HepG2 (cell line): ENCODE measurements around the gene SPRN. TPM values are rescaled to one million over a fixed set of nuclear protein-coding genes. Genes with fewer than 3 reads are reported as not detected.

Experiments
- ATAC-seq: fragments of 200-7000 bp; cut with Tn5 transposase; 3 replicates; pipeline ENCODE4 v1.9.1; 2020; ENCODE audit warnings: mild to moderate bottlenecking, moderate library complexity
- BruUV-seq: library from RNA; stranded (reverse); fragments of 400-500 nt; replicated peaks from 2 replicates; lab custom pipeline; 2021; lab: Mats Ljungman, UMichigan
- CTCF ChIA-PET: fragments of 300-600 bp; formaldehyde crosslinking; extraction: SDS; loops from one replicate; lab custom pipeline; 2021; ENCODE audit warnings: low total read pairs, inconsistent platforms, low intra/inter-chr PET ratio; lab: Yijun Ruan, JAX
- POLR2A ChIA-PET: fragments of 350-600 bp; sonication (Branson Sonifier 250); formaldehyde crosslinking; loops from one replicate; lab custom pipeline; 2020; ENCODE audit warnings: antibody characterized with exemption, inconsistent platforms; lab: Yijun Ruan, JAX
- DNase-seq: peaks from one replicate; pipeline ENCODE4 v3.0.0-alpha.2; 2015; ENCODE audit warnings: low spot score
- FAIRE-seq: peaks from 3 replicates; lab custom pipeline; 2011; peaks lifted over from hg19 to GRCh38; lab: Jason Lieb, UNC
- H2AFZ ChIP-seq: one replicate; pipeline ENCODE4 v1.6.1; 2011; ENCODE audit warnings: low read length, inconsistent platforms
- H3K27ac ChIP-seq: fragments of 300-600 bp; 3 replicates; pipeline ENCODE4 v1.8.0; 2011; ENCODE audit warnings: mixed run types, mild to moderate bottlenecking, mixed read lengths, low read length, inconsistent platforms; ENCODE audit not compliant: insufficient read depth; ENCODE audit errors: extremely low read length
- H3K27me3 ChIP-seq, 2 experiments: fragments of 200-600 bp in 1 of 2; 2 replicates in 1 of 2; 3 replicates in 1 of 2; pipeline versions ENCODE4 v1.6.0 to v1.8.0; 2011; ENCODE audit warnings: low read length in 2 of 2, mild to moderate bottlenecking in 2 of 2, moderate library complexity in 2 of 2, inconsistent platforms in 1 of 2; ENCODE audit not compliant: insufficient read depth in 2 of 2, control insufficient read depth in 1 of 2
- H3K36me3 ChIP-seq, 2 experiments: fragments of 200-600 bp in 1 of 2; replicated peaks in 1 of 2; 2 replicates in 1 of 2; 3 replicates in 1 of 2; pipeline versions ENCODE4 v1.5.1 to v1.8.0; 2011; ENCODE audit warnings: low read length in 2 of 2, inconsistent platforms in 1 of 2; ENCODE audit not compliant: insufficient read depth in 2 of 2, control insufficient read depth in 1 of 2
- H3K4me1 ChIP-seq: 2 replicates; pipeline ENCODE4 v1.5.1; 2012; ENCODE audit warnings: low read length, inconsistent platforms; ENCODE audit not compliant: insufficient read depth
- H3K4me2 ChIP-seq: 2 replicates; pipeline ENCODE4 v1.6.0; 2011; ENCODE audit warnings: low read depth, low read length, inconsistent platforms
- H3K4me3 ChIP-seq, 3 experiments: fragments of 200-600 bp in 1 of 3; sonication (generic), shearing (Covaris generic) in 1 of 3; replicated peaks in 1 of 3; 2 replicates each; pipeline ENCODE4 v1.5.1; 2011 to 2016; ENCODE audit warnings: low read length in 3 of 3, inconsistent platforms in 2 of 3, low read depth in 2 of 3, mild to moderate bottlenecking in 2 of 3, control low read depth in 1 of 3, mixed read lengths in 1 of 3; ENCODE audit not compliant: insufficient read depth in 1 of 3
- H3K79me2 ChIP-seq: one replicate; pipeline ENCODE4 v1.6.1; 2011; ENCODE audit warnings: low read length, inconsistent platforms; ENCODE audit not compliant: insufficient read depth
- H3K9ac ChIP-seq: 2 replicates; pipeline ENCODE4 v1.6.0; 2011; ENCODE audit warnings: mild to moderate bottlenecking, low read depth, low read length, inconsistent platforms; ENCODE audit not compliant: insufficient read depth
- H3K9me3 ChIP-seq: 2 replicates; pipeline ENCODE4 v1.5.1; 2012; ENCODE audit warnings: mild to moderate bottlenecking, low read length
- H4K20me1 ChIP-seq: 2 replicates; pipeline ENCODE4 v1.6.0; 2011; ENCODE audit warnings: inconsistent platforms, mild to moderate bottlenecking, low read length, moderate library complexity; ENCODE audit not compliant: insufficient read depth
- ARID2 ChIP-seq: sonication (generic); formaldehyde crosslinking; IDR thresholded peaks from 2 replicates; pipeline ENCODE4 v1.8.1; 2022; ENCODE audit warnings: mild to moderate bottlenecking, missing genetic modification reagents, borderline replicate concordance
- ARNTL ChIP-seq: sonication (generic); formaldehyde crosslinking; IDR thresholded peaks from 2 replicates; pipeline ENCODE4 v1.4.0; 2020; ENCODE audit warnings: mild to moderate bottlenecking, missing genetic modification reagents
- CC2D1A ChIP-seq: sonication (generic); formaldehyde crosslinking; IDR thresholded peaks from 2 replicates; pipeline ENCODE4 v1.8.1; 2023; ENCODE audit warnings: mild to moderate bottlenecking, missing genetic modification reagents
- CHCHD3 ChIP-seq: sonication (generic); formaldehyde crosslinking; IDR thresholded peaks from 2 replicates; pipeline ENCODE4 v1.8.0; 2022; ENCODE audit warnings: mild to moderate bottlenecking, missing genetic modification reagents, moderate library complexity
- KDM6A ChIP-seq: IDR thresholded peaks from 2 replicates; pipeline ENCODE4 v1.6.1; 2016; ENCODE audit warnings: low read depth
- MXD1 ChIP-seq: sonication (generic); formaldehyde crosslinking; IDR thresholded peaks from 2 replicates; pipeline ENCODE4 v1.4.0; 2020; ENCODE audit warnings: mild to moderate bottlenecking, missing genetic modification reagents
- MXI1 ChIP-seq: IDR thresholded peaks from 3 replicates; pipeline ENCODE4 v1.6.1; 2012; ENCODE audit warnings: low read depth, low read length, inconsistent platforms, borderline replicate concordance
- RARA ChIP-seq: IDR thresholded peaks from 2 replicates; pipeline ENCODE4 v1.6.1; 2016; ENCODE audit warnings: missing genetic modification reagents, missing compliant biosample characterization
- RBAK ChIP-seq: sonication (generic); formaldehyde crosslinking; IDR thresholded peaks from 2 replicates; pipeline ENCODE4 v1.5.1; 2020; ENCODE audit warnings: mild to moderate bottlenecking, missing genetic modification reagents
- SP1 ChIP-seq, 2 experiments: fragments of 450-650 bp in 1 of 2; sonication (generic) in 1 of 2; formaldehyde crosslinking in 1 of 2; IDR thresholded peaks; 2 replicates each; pipeline versions ENCODE4 v1.4.0 to v1.6.1; 2016 to 2020; ENCODE audit warnings: missing genetic modification reagents in 1 of 2
- SRSF1 ChIP-seq: fragments of 200-400 bp; formaldehyde crosslinking; optimal IDR thresholded peaks from 2 replicates; pipeline ENCODE3; 2017; ENCODE audit warnings: mild to moderate bottlenecking, low read depth, low read length, moderate library complexity
- TRIM24 ChIP-seq: sonication (generic); formaldehyde crosslinking; IDR thresholded peaks from 2 replicates; pipeline ENCODE4 v1.8.0; 2022; ENCODE audit warnings: mild to moderate bottlenecking, missing genetic modification reagents
- ZEB1 ChIP-seq: IDR thresholded peaks from 2 replicates; pipeline ENCODE4 v1.6.1; 2012; ENCODE audit warnings: mild to moderate bottlenecking, low read depth, inconsistent platforms; ENCODE audit not compliant: insufficient replicate concordance
- ZNF235 ChIP-seq: sonication (generic); formaldehyde crosslinking; IDR thresholded peaks from 2 replicates; pipeline ENCODE4 v1.8.1; 2023; ENCODE audit warnings: mild to moderate bottlenecking, missing genetic modification reagents, borderline replicate concordance
- ZNF3 ChIP-seq: IDR thresholded peaks from 2 replicates; pipeline ENCODE4 v1.7.0; 2017; ENCODE audit warnings: inconsistent platforms
- ZNF317 ChIP-seq: sonication (generic); formaldehyde crosslinking; IDR thresholded peaks from 2 replicates; pipeline ENCODE4 v1.5.0; 2020; ENCODE audit warnings: mild to moderate bottlenecking, missing genetic modification reagents
- WGBS: methylation state at CpG from one replicate; pipeline ENCODE4 v1.1.6; 2017; ENCODE audit warnings: low lambda C conversion rate; 5-methylcytosine and 5-hydroxymethylcytosine counted together
- in situ Hi-C: cut with HindIII; loops from 2 replicates; pipeline ENCODE4 v1.10.0; 2017; ENCODE audit warnings: low pct_unique_long_range_greater_than_20kb; ENCODE audit not compliant: extremely low pct_ligation_motif_present
- intact Hi-C: fragments of 100-400 bp; cut with micrococcal nuclease; formaldehyde crosslinking; loops from one replicate; pipeline ENCODE4 v1.10.0; 2022; ENCODE audit not compliant: unreplicated experiment
- polyA plus RNA-seq, 8 experiments: library from polyadenylated mRNA; depleted of rRNA in 3 of 8; stranded (reverse) in 7 of 8; unstranded in 1 of 8; fragments of >200 nt; fragmentation: Illumina TruSeq in 4 of 8; extraction: Trizol in 4 of 8; gene quantifications; 2 replicates each; pipeline versions ENCODE4 v1.2.1 to v1.2.3, GENCODE V29; 2011 to 2016; ENCODE audit warnings: low read depth in 4 of 8, missing spikeins in 1 of 8, mixed read lengths in 1 of 8; ENCODE audit not compliant: insufficient read depth in 1 of 8
- total RNA-seq, 5 experiments: library from RNA; depleted of rRNA; stranded (reverse); fragments of >200 nt; fragmentation: Illumina TruSeq; extraction: Trizol; gene quantifications; 2 replicates each; pipeline ENCODE4 v1.2.3, GENCODE V29; 2016; ENCODE audit warnings: low read depth in 1 of 5
- TF ChIP-seq, protein P1 (sequence below): sonication (generic); formaldehyde crosslinking; IDR thresholded peaks from 2 replicates; pipeline ENCODE4 v1.4.0; 2020; ENCODE audit warnings: mild to moderate bottlenecking, low read depth, missing genetic modification reagents
- TF ChIP-seq, protein P2 (sequence below): sonication (generic); formaldehyde crosslinking; IDR thresholded peaks from 2 replicates; pipeline ENCODE4 v1.5.0; 2020; ENCODE audit warnings: mild to moderate bottlenecking, missing genetic modification reagents, borderline replicate concordance

Gene SPRN
- total and polyA plus RNA-seq, 2 of the 13 experiments (the other 11 are each of a cell fraction or from before 2014, with no cell fraction given), result not detected

- TF ChIP-seq TRIM24 (CRISPR knock-in tag) (no peak; the same call in 1 of the 2 replicates), CC2D1A (CRISPR knock-in tag) (no peak), ZNF235 (CRISPR knock-in tag) (no peak), CHCHD3 (CRISPR knock-in tag) (no peak), MXD1 (CRISPR knock-in tag) (peak; percentile 13; the same call in 1 of the 2 replicates), SRSF1 (peak; percentile 29), ZEB1 (no peak), MXI1 (peak; percentile 46; the same call in 1 of the 3 replicates), KDM6A (CRISPR knock-in tag) (0 out of 2 replicates have a peak, but pooled peaks have one; percentile 34)
Observed at GRCh38 chr10:133378251-133379096, 46.0 kb downstream of the SPRN start (continued).

DNA sequence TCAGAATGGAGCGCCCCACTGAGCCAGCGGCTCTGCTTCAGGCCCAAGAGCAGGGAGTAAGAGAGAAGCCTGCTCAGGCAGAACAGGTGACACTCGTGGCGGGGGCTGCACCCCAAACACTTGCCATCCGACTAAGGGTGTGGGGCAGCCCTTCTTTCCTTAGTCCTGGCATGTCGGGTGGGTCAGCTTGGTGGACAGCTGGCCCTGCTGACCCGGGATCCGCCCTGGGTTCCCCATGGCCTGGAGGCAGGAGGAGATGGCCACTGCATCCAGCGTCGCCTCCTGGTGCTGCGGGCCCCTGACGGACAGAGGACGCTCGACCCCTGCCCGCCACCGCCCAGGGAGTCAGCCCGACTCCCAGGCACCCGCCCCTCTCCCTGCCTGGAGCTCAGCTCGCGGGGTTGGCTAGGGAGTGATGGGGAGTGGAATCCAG lies 46.6 kb downstream of the SPRN start:
- Histone ChIP-seq H3K4me1 (peaks cover 25% of the 10 kb centered on the region), H3K79me2 (no peaks in the 10 kb centered on the region), H4K20me1 (no peaks in the 10 kb centered on the region), H2AFZ (no peak overlapping the region), H3K36me3 (no peaks in the 10 kb centered on the region), H3K9me3 (no peaks in the 10 kb centered on the region), H3K4me2 (peak overlapping the region; percentile 93), H3K27ac (peak overlapping the region; percentile 82), H3K9ac (peak overlapping the region; percentile 79), H3K27me3 (peaks cover 0 to 3% of the 10 kb centered on the region in 2 experiments; a peak in 1 of 5 replicates), H3K4me3 (peak overlapping the region; percentile 56 to 86 (median 72))
- POLR2A ChIA-PET, result interaction anchor here (1.1 to 4.6 kb wide), 8 partner anchors 9 to 54 kb away, joined by 4 to 78 read pairs (median 8); partner anchors contain the start of genes FUOM, MTG1 and PRAP1
- no TSS peak for BruUV-seq
- FAIRE-seq, result no peak
- no peak for DNase-seq
- CTCF ChIA-PET, result no interaction called here
- intact Hi-C loops, result loop anchor here (10.0 kb wide), 1 partner anchor 53 kb away; no protein-coding TSS in a partner anchor
- in situ Hi-C loops, result no loop called here
- ATAC-seq, result peak; percentile 39
- no CpG with 5 or more reads among the region's 20 CpGs for WGBS
- peak; percentile 3; the same call in 1 of the 2 replicates for TF ChIP-seq ZNF317 (CRISPR knock-in tag)
- TF ChIP-seq RARA (CRISPR knock-in tag), result no peak
- no peak for TF ChIP-seq ZNF3 (CRISPR knock-in tag)
- no peak for TF ChIP-seq SP1 (IDR thresholded peaks at IDR 0.05)
- TF ChIP-seq SP1 (CRISPR knock-in tag; IDR thresholded peaks at IDR 0.05), result 0 out of 2 replicates have a peak, but pooled peaks have one; percentile 7
- TF ChIP-seq, protein P1, sequence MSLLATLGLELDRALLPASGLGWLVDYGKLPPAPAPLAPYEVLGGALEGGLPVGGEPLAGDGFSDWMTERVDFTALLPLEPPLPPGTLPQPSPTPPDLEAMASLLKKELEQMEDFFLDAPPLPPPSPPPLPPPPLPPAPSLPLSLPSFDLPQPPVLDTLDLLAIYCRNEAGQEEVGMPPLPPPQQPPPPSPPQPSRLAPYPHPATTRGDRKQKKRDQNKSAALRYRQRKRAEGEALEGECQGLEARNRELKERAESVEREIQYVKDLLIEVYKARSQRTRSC, result no peak
- TF ChIP-seq RBAK (CRISPR knock-in tag), result no peak
- no peak for TF ChIP-seq ARNTL (CRISPR knock-in tag)
- 0 out of 2 replicates have a peak, but pooled peaks have one; percentile 3 for TF ChIP-seq ARID2 (CRISPR knock-in tag)
- TF ChIP-seq, protein P2, sequence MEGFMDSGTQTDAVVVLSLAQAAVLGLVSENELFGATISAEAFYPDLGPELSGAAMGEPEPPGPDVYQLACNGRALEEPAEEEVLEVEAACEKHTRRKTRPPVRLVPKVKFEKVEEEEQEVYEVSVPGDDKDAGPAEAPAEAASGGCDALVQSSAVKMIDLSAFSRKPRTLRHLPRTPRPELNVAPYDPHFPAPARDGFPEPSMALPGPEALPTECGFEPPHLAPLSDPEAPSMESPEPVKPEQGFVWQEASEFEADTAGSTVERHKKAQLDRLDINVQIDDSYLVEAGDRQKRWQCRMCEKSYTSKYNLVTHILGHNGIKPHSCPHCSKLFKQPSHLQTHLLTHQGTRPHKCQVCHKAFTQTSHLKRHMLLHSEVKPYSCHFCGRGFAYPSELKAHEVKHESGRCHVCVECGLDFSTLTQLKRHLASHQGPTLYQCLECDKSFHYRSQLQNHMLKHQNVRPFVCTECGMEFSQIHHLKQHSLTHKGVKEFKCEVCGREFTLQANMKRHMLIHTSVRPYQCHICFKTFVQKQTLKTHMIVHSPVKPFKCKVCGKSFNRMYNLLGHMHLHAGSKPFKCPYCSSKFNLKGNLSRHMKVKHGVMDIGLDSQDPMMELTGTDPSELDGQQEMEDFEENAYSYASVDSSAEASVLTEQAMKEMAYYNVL, result 0 out of 2 replicates have a peak, but pooled peaks have one; percentile 25
